Neural cell (in vitro differentiated cells): ENCODE data around the gene GRAMD1C. TPM values are rescaled to one million over a fixed set of nuclear protein-coding genes. Genes with fewer than 3 reads are reported as not detected.

Source experiments
- H2AFZ ChIP-seq: fragments of 200-600, 300-800 bp; sonication (generic), shearing (Covaris generic); 2 replicates; pipeline ENCODE4 v1.6.0; 2014; ENCODE audit warnings: low read depth, mild to moderate bottlenecking, antibody characterized with exemption, low read length, moderate library complexity
- H3F3A ChIP-seq: fragments of 200-600 bp; shearing (Covaris generic); 2 replicates; pipeline ENCODE4 v1.6.1; 2016; ENCODE audit warnings: mild to moderate bottlenecking, moderate library complexity, mixed read lengths, antibody characterized with exemption, low read length; ENCODE audit not compliant: insufficient read depth, poor library complexity, severe bottlenecking
- H3K27ac ChIP-seq: fragments of 200-600, 300-800 bp; sonication (generic), shearing (Covaris generic); 2 replicates; pipeline ENCODE4 v1.5.1; 2014; ENCODE audit warnings: mild to moderate bottlenecking, low read length, moderate library complexity
- H3K27me3 ChIP-seq: fragments of 300-800, 200-600 bp; sonication (generic), shearing (Covaris generic); 2 replicates; pipeline ENCODE4 v1.6.0; 2014; ENCODE audit warnings: mild to moderate bottlenecking, low read depth, low read length, moderate library complexity; ENCODE audit not compliant: insufficient read depth
- H3K36me3 ChIP-seq: fragments of 300-800, 200-600 bp; sonication (generic), shearing (Covaris generic); 2 replicates; pipeline ENCODE4 v1.5.1; 2014; ENCODE audit warnings: mild to moderate bottlenecking, antibody characterized with exemption, low read length, moderate library complexity; ENCODE audit not compliant: insufficient read depth
- H3K4me2 ChIP-seq: fragments of 300-800, 200-600 bp; sonication (generic), shearing (Covaris generic); 2 replicates; pipeline ENCODE4 v1.6.0; 2014; ENCODE audit warnings: mild to moderate bottlenecking, low read length
- H3K4me3 ChIP-seq: fragments of 300-800, 200-600 bp; sonication (generic), shearing (Covaris generic); 2 replicates; pipeline ENCODE4 v1.5.1; 2014; ENCODE audit warnings: mild to moderate bottlenecking, low read length, moderate library complexity
- H3K79me2 ChIP-seq: fragments of 200-600 bp; shearing (Covaris generic); replicated peaks from 2 replicates; pipeline ENCODE4 v1.6.0; 2014; ENCODE audit warnings: mild to moderate bottlenecking, low read length, moderate library complexity; ENCODE audit not compliant: insufficient read depth
- H3K9ac ChIP-seq: fragments of 300-800, 200-600 bp; sonication (generic), shearing (Covaris generic); 2 replicates; pipeline ENCODE4 v1.6.1; 2016; ENCODE audit warnings: mild to moderate bottlenecking, low read length, mixed read lengths
- H3K9me2 ChIP-seq: fragments of 200-600 bp; shearing (Covaris generic); 2 replicates; pipeline ENCODE4 v1.6.1; 2016; ENCODE audit warnings: mild to moderate bottlenecking, low read length, mixed read lengths; ENCODE audit not compliant: insufficient read depth
- H3K9me3 ChIP-seq: fragments of 200-600, 300-800 bp; sonication (generic), shearing (Covaris generic); 2 replicates; pipeline ENCODE4 v1.6.1; 2016; ENCODE audit warnings: mild to moderate bottlenecking, mixed run types, low read length, moderate library complexity, mixed read lengths
- H4K20me1 ChIP-seq: fragments of 200-600 bp; shearing (Covaris generic); 2 replicates; pipeline ENCODE4 v1.6.1; 2016; ENCODE audit warnings: mild to moderate bottlenecking, mixed run types; ENCODE audit not compliant: insufficient read depth
- CTCF ChIP-seq: fragments of 450-650 bp; IDR thresholded peaks from 2 replicates; pipeline ENCODE4 v1.5.1; 2014; ENCODE audit warnings: antibody characterized with exemption, mild to moderate bottlenecking, moderate library complexity; ENCODE audit not compliant: poor library complexity, severe bottlenecking
- EP300 ChIP-seq: fragments of 450-650 bp; conservative IDR thresholded peaks from 2 replicates; pipeline ENCODE4 v1.6.1; 2014; ENCODE audit warnings: antibody characterized with exemption, mild to moderate bottlenecking, moderate library complexity; ENCODE audit not compliant: poor library complexity, severe bottlenecking
- EZH2 ChIP-seq: fragments of 200-600, 300-800 bp; shearing (Covaris generic), sonication (generic); IDR thresholded peaks from 2 replicates; pipeline ENCODE4 v1.6.1; 2014; ENCODE audit warnings: antibody characterized with exemption, low read length, borderline replicate concordance, mild to moderate bottlenecking; ENCODE audit not compliant: insufficient read depth, poor library complexity, severe bottlenecking
- MXI1 ChIP-seq: fragments of 450-650 bp; conservative IDR thresholded peaks from 2 replicates; pipeline ENCODE4 v1.6.1; 2014; ENCODE audit warnings: antibody characterized with exemption, mild to moderate bottlenecking; ENCODE audit not compliant: poor library complexity, severe bottlenecking
- POLR2AphosphoS5 ChIP-seq: IDR thresholded peaks from 2 replicates; pipeline ENCODE4 v1.6.1; 2012
- RAD21 ChIP-seq: fragments of 450-650 bp; conservative IDR thresholded peaks from 2 replicates; pipeline ENCODE4 v1.6.1; 2014; ENCODE audit warnings: antibody characterized with exemption, mild to moderate bottlenecking, moderate library complexity
- REST ChIP-seq: IDR thresholded peaks from 2 replicates; pipeline ENCODE4 v1.6.1; 2012; ENCODE audit warnings: borderline replicate concordance
- SMC3 ChIP-seq: fragments of 450-650 bp; conservative IDR thresholded peaks from 2 replicates; pipeline ENCODE4 v1.6.1; 2014; ENCODE audit warnings: antibody characterized with exemption, mild to moderate bottlenecking, moderate library complexity; ENCODE audit not compliant: poor library complexity
- TAF1 ChIP-seq: IDR thresholded peaks from 2 replicates; pipeline ENCODE4 v1.6.1; 2012; ENCODE audit warnings: low read depth
- polyA plus RNA-seq: library from polyadenylated mRNA; depleted of rRNA; stranded (reverse); fragments of >200 nt; gene quantifications from 2 replicates; pipeline ENCODE4 v1.2.3, GENCODE V29; 2014

The GRAMD1C gene
- polyA plus RNA-seq, 1 donor from 2014 or later: 31.0 TPM

- Histone ChIP-seq H3K36me3 (peaks cover 4% of the 10 kb centered on the region), H3K27ac (no peak overlapping the region), H3K9ac (no peak overlapping the region), H2AFZ (no peak overlapping the region), H3K4me3 (no peak overlapping the region), H3K4me2 (no peak overlapping the region), H3K9me2 (no peaks in the 10 kb centered on the region), H4K20me1 (no peaks in the 10 kb centered on the region), H3K79me2 (no peaks in the 10 kb centered on the region), H3K9me3 (no peaks in the 10 kb centered on the region), H3F3A (no peaks in the 10 kb centered on the region), H3K27me3 (no peaks in the 10 kb centered on the region)
- TF ChIP-seq POLR2AphosphoS5: no peak
- TF ChIP-seq REST: no peak
- no peak for TF ChIP-seq CTCF
- TF ChIP-seq EZH2: no peak
- TF ChIP-seq MXI1: no peak
- TF ChIP-seq EP300: no peak
- TF ChIP-seq TAF1: no peak
- no peak for TF ChIP-seq RAD21
- TF ChIP-seq SMC3: no peak
Measured at GRCh38 chr3:113805249-113805648, 33.3 kb upstream of the GRAMD1C start.

GRCh38 chr3:113812854-113813253 lies 25.7 kb upstream of the GRAMD1C start:
- Histone ChIP-seq H3K4me2 (no peak overlapping the region), H3K79me2 (no peaks in the 10 kb centered on the region), H3K27me3 (no peaks in the 10 kb centered on the region), H2AFZ (no peak overlapping the region), H3K36me3 (peaks cover 7% of the 10 kb centered on the region), H4K20me1 (no peaks in the 10 kb centered on the region), H3K9me3 (no peaks in the 10 kb centered on the region), H3K4me3 (no peak overlapping the region), H3K27ac (no peak overlapping the region), H3F3A (no peaks in the 10 kb centered on the region), H3K9ac (no peak overlapping the region), H3K9me2 (no peaks in the 10 kb centered on the region)
- TF ChIP-seq REST (no peak), MXI1 (no peak), TAF1 (no peak), SMC3 (no peak), POLR2AphosphoS5 (no peak), RAD21 (no peak)
